ENCODE data around the gene POLR1E. TPM values are rescaled to one million over a fixed set of nuclear protein-coding genes. Genes with fewer than 3 reads are reported as not detected.

The POLR1E gene
- total RNA-seq, 1 donor from 2014 or later: 26.9 TPM

DNA sequence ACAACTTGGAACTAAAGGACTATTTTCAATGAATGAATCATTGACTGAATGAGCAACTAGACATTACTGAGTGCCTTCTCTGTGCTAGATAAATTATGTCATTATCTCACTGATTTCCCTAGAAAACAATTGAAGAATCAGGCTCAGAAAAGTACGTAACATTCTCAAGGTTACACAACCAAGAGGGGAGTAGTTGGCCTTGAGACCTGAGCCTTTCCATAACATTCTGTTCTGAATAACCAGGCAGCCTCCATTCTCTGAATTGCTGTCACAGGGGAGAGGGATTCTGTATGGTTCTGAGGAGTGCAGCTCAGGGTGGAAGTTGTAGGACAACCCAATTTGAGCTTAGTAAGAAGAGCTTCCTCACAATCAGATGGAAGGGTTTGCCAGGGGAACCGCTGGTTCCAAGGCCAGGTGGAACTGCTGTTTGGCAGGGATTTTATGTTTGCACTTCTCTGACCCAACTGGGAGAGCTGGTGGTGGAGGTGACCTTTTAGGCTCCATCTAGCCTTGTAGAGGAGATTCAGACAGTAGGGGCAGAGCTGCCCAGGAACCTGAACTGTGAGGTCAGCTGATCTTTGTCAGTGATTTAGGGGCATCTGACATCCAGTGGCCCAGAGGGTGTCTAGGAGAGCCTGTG, 16.3 kb downstream of the POLR1E start:
- TF ChIP-seq, protein P1, sequence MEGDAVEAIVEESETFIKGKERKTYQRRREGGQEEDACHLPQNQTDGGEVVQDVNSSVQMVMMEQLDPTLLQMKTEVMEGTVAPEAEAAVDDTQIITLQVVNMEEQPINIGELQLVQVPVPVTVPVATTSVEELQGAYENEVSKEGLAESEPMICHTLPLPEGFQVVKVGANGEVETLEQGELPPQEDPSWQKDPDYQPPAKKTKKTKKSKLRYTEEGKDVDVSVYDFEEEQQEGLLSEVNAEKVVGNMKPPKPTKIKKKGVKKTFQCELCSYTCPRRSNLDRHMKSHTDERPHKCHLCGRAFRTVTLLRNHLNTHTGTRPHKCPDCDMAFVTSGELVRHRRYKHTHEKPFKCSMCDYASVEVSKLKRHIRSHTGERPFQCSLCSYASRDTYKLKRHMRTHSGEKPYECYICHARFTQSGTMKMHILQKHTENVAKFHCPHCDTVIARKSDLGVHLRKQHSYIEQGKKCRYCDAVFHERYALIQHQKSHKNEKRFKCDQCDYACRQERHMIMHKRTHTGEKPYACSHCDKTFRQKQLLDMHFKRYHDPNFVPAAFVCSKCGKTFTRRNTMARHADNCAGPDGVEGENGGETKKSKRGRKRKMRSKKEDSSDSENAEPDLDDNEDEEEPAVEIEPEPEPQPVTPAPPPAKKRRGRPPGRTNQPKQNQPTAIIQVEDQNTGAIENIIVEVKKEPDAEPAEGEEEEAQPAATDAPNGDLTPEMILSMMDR (IDR thresholded peaks at IDR 0.05; ENCODE audit: insufficient read depth, low read length, poor library complexity, severe bottlenecking): no peak
- peaks cover 2% of the 10 kb centered on the region for H3K36me3 ChIP-seq (ENCODE audit: control insufficient read depth, insufficient read depth, low read length)

DNA sequence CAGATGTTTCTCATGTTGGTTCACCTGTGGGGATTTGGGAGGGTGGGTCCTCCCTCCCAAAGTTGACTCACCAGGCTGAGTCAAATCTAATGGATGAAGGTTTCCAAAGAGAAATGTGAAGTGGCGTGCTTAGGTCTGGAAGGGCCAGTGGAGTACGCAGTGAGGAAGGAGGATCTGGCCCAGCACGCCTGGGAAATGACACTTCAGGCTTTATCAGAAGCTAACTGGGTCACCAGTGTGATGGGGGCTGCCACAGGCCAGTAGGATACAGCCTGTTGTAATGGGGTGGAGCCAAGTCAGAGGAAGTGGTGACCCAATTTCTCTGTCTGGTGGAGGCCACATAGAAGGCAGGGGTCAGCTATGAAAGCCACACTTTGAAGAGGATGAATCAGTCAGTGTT, 18.0 kb downstream of the POLR1E start:
- no peak for DNase-seq (ENCODE audit: low read depth)
- no peaks in the 10 kb centered on the region for H3K27me3 ChIP-seq (ENCODE audit: control insufficient read depth, insufficient read depth, low read length)
- TF ChIP-seq, protein P1 (IDR thresholded peaks at IDR 0.05; ENCODE audit: insufficient read depth, low read length, poor library complexity, severe bottlenecking): no peak
- H3K4me3 ChIP-seq (ENCODE audit: low read depth, low read length): no peak overlapping the region
- H3K36me3 ChIP-seq (ENCODE audit: control insufficient read depth, insufficient read depth, low read length): peaks cover 2% of the 10 kb centered on the region

More for the DNA sequence above, 16.3 kb downstream of the POLR1E start:
- no peak overlapping the region for H3K4me3 ChIP-seq (ENCODE audit: low read depth, low read length)
- DNase-seq (ENCODE audit: low read depth): no peak
- no peaks in the 10 kb centered on the region for H3K27me3 ChIP-seq (ENCODE audit: control insufficient read depth, insufficient read depth, low read length)

DNA sequence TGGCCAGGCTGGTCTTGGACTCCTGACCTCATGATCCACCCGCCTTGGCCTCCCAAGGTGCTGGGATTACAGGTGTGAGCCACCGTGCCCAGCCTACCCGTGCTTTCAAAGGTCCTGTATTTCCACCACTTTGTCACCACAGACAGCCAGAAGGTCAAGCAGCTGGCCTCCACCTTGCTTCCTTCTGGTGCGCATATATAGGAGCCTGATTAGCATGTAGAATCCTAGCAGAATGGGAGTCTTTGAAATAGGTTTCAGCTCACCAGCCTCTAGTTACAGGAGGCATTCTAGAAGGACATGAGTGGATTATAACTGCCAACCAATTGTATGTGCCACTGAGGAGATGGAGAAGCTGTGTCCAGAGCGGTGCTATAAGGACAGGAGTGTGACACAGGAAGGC, 18.9 kb downstream of the POLR1E start:
- H3K36me3 ChIP-seq (ENCODE audit: control insufficient read depth, insufficient read depth, low read length): peaks cover 2% of the 10 kb centered on the region
- no peak for DNase-seq (ENCODE audit: low read depth)
- H3K27me3 ChIP-seq (ENCODE audit: control insufficient read depth, insufficient read depth, low read length): no peaks in the 10 kb centered on the region
- H3K4me3 ChIP-seq (ENCODE audit: low read depth, low read length): no peak overlapping the region
- TF ChIP-seq, protein P1 (IDR thresholded peaks at IDR 0.05; ENCODE audit: insufficient read depth, low read length, poor library complexity, severe bottlenecking): no peak

DNA sequence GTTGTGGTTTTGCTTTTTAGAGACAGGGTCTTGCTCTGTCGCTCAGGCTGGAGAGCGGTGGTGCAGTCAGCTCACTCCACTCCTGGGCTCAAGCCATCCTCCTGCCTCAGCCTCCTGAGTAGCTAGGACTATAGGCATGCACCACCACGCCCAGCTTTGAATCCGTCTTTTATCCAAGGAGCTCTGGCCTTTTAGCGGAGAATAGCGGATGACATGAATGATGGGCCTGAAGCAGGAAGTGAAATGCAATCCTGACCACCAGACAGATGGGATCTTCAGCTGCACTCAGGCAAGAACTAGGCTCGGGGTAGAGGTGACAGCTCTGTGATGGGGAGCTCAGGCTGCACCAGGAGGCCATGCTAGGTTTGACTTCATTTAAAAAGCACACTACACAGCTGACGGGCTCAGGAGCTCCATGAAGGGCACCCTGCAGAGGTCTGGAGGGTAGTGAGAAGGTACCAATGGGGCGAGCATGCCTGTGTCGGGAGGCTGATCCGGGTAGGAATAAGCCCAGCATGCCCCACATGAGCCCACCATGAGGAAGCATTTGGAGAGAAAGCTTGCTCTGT, 21.9 kb downstream of the POLR1E start:
- no peak for DNase-seq (ENCODE audit: low read depth)
- TF ChIP-seq, protein P1 (IDR thresholded peaks at IDR 0.05; ENCODE audit: insufficient read depth, low read length, poor library complexity, severe bottlenecking): no peak
- Histone ChIP-seq H3K27me3 (ENCODE audit: control insufficient read depth, insufficient read depth, low read length) (no peaks in the 10 kb centered on the region), H3K4me3 (ENCODE audit: low read depth, low read length) (no peak overlapping the region), H3K36me3 (ENCODE audit: control insufficient read depth, insufficient read depth, low read length) (no peaks in the 10 kb centered on the region)

DNA sequence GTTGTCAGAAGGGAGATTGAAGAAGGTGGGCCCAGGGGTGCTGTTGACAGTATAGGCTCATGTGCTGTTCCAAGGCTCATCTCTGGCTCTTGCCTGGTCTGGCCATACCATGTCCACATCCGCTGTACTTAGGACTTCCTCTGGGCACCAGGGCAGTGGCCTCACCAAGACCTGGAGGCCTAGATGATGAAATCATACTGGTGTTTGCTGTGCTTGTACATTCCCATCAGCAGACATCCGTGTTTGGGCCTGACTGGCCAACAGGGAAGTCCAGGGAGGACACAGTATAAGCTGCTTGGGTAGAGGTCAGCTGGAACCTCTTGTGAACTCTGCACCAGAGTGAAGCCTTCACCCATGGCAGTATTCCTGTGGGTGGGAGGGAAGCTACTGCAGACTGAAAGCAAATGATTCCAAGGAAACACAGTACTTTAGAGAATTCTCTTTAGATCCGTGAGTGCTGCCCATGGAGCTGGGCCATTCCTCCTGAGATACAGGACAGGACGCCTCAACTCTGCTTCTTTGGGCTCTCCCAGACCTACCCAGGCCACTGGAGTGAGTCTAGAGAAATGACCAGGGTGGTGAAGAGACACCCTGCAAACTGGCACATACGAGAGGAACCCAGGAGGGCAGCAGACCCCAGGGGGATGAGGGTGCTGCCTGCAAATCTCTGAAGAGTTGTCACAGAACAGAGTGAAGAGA, 22.5 kb downstream of the POLR1E start:
- Histone ChIP-seq H3K36me3 (ENCODE audit: control insufficient read depth, insufficient read depth, low read length) (no peaks in the 10 kb centered on the region), H3K4me3 (ENCODE audit: low read depth, low read length) (no peak overlapping the region), H3K27me3 (ENCODE audit: control insufficient read depth, insufficient read depth, low read length) (no peaks in the 10 kb centered on the region)
- no peak for DNase-seq (ENCODE audit: low read depth)
- TF ChIP-seq, protein P1 (IDR thresholded peaks at IDR 0.05; ENCODE audit: insufficient read depth, low read length, poor library complexity, severe bottlenecking): no peak

All from kidney epithelial cell (primary cell).